PC-3 (cell line): ENCODE results near the gene SPATA20. TPM values are rescaled to one million over a fixed set of nuclear protein-coding genes. Genes with fewer than 3 reads are reported as not detected.

Experiments
- ATAC-seq: fragments of 200-7000 bp; cut with Tn5 transposase; 2 replicates; pipeline ENCODE4 v1.9.1; 2020; ENCODE audit warnings: mild to moderate bottlenecking, moderate library complexity
- BruUV-seq: library from RNA; stranded (reverse); fragments of 400-500 nt; replicated peaks from 2 replicates; lab custom pipeline; 2021; lab: Mats Ljungman, UMichigan
- CTCF ChIA-PET: fragments of 300-600 bp; sonication (Branson Sonifier 250); formaldehyde crosslinking; loops from one replicate; lab custom pipeline; 2022; ENCODE audit warnings: antibody characterized with exemption; lab: Charles Lee
- POLR2A ChIA-PET: fragments of 300-600 bp; sonication (Branson Sonifier 250); formaldehyde crosslinking; loops from one replicate; lab custom pipeline; 2022; ENCODE audit warnings: antibody characterized with exemption; ENCODE audit not compliant: unreplicated experiment; lab: Charles Lee
- DNase-seq: peaks from one replicate; pipeline ENCODE4 v3.0.0-alpha.2; 2015
- H2AFZ ChIP-seq: fragments of 300-600 bp; sonication (generic); 2 replicates; pipeline ENCODE4 v1.6.0; 2016; ENCODE audit warnings: antibody characterized with exemption, low read length
- H3F3A ChIP-seq: fragments of 300-600 bp; sonication (generic); one replicate; pipeline ENCODE4 v1.6.0; 2017; ENCODE audit warnings: antibody characterized with exemption, low read length, control low read depth, mild to moderate bottlenecking; ENCODE audit not compliant: unreplicated experiment
- H3K27ac ChIP-seq: fragments of 300-600 bp; sonication (generic); 2 replicates; pipeline ENCODE4 v1.5.1; 2016; ENCODE audit warnings: mild to moderate bottlenecking, low read length
- H3K27me3 ChIP-seq: fragments of 300-600 bp; sonication (generic); 2 replicates; pipeline ENCODE4 v1.6.1; 2016; ENCODE audit warnings: low read length, mixed read lengths
- H3K36me3 ChIP-seq: fragments of 300-600 bp; sonication (generic); 2 replicates; pipeline ENCODE4 v1.6.1; 2016; ENCODE audit warnings: low read depth, mixed run types, low read length, mixed read lengths
- H3K4me1 ChIP-seq: fragments of 300-600 bp; sonication (generic); 2 replicates; pipeline ENCODE4 v1.5.1; 2016; ENCODE audit warnings: low read length; ENCODE audit not compliant: insufficient read depth
- H3K4me2 ChIP-seq: fragments of 300-600 bp; sonication (generic); 2 replicates; pipeline ENCODE4 v1.6.0; 2016; ENCODE audit warnings: low read length
- H3K4me3 ChIP-seq: fragments of 300-600 bp; sonication (generic); 2 replicates; pipeline ENCODE4 v1.5.1; 2016; ENCODE audit warnings: mild to moderate bottlenecking, low read length, mixed read lengths
- H3K79me2 ChIP-seq: fragments of 300-600 bp; sonication (generic); 2 replicates; pipeline ENCODE4 v1.6.1; 2017; ENCODE audit warnings: low read length, mixed read lengths
- H3K9ac ChIP-seq: fragments of 300-600 bp; sonication (generic); 2 replicates; pipeline ENCODE4 v1.6.0; 2016; ENCODE audit warnings: mild to moderate bottlenecking, low read length
- H3K9me2 ChIP-seq: fragments of 300-600 bp; sonication (generic); replicated peaks from 2 replicates; pipeline ENCODE4 v1.6.1; 2016; ENCODE audit warnings: mixed run types, low read length, mixed read lengths
- H3K9me3 ChIP-seq: fragments of 300-600 bp; sonication (generic); 2 replicates; pipeline ENCODE4 v1.6.1; 2016; ENCODE audit warnings: low read length, mixed read lengths
- H4K20me1 ChIP-seq: fragments of 300-600 bp; sonication (generic); 2 replicates; pipeline ENCODE4 v1.6.1; 2016; ENCODE audit warnings: low read length, mixed read lengths
- CTCF ChIP-seq: fragments of 300-600 bp; sonication (generic); conservative IDR thresholded peaks from 2 replicates; pipeline ENCODE4 v1.5.1; 2017; ENCODE audit warnings: antibody characterized with exemption, low read depth, mild to moderate bottlenecking, low read length
- EZH2 ChIP-seq: fragments of 300-600 bp; sonication (generic); IDR thresholded peaks from one replicate; pipeline ENCODE4 v1.6.1; 2017; ENCODE audit warnings: antibody characterized with exemption, mild to moderate bottlenecking, low read length; ENCODE audit not compliant: unreplicated experiment
- EZH2phosphoT487 ChIP-seq: fragments of 300-600 bp; sonication (generic); IDR thresholded peaks from 2 replicates; pipeline ENCODE4 v1.6.1; 2018; ENCODE audit warnings: mild to moderate bottlenecking, antibody characterized with exemption, low read length, borderline replicate concordance
- intact Hi-C: fragments of 100-400 bp; cut with micrococcal nuclease; formaldehyde crosslinking; loops from 2 replicates; pipeline ENCODE4 v1.9.0; 2023
- total RNA-seq: library from RNA; depleted of rRNA; stranded (reverse); fragments of >200 nt; gene quantifications from 2 replicates; pipeline ENCODE4 v1.2.3, GENCODE V29; 2014

SPATA20 gene
- total RNA-seq, 1 experiment from 2014 or later, result 115 TPM

GRCh38 chr17:50578173-50578572, 31.2 kb downstream of the SPATA20 start:
- H3K4me2 ChIP-seq, result no peak overlapping the region
- TF ChIP-seq CTCF, result no peak
- no peak for TF ChIP-seq EZH2phosphoT487
- no peak for TF ChIP-seq EZH2
- no peak for ATAC-seq

GRCh38 chr17:50579399-50579798, 32.4 kb downstream of the SPATA20 start:
- Histone ChIP-seq H3K9ac (no peak overlapping the region), H3K4me2 (no peak overlapping the region), H3K79me2 (no peaks in the 10 kb centered on the region), H3K9me2 (no peaks in the 10 kb centered on the region), H4K20me1 (no peaks in the 10 kb centered on the region), H3K36me3 (no peaks in the 10 kb centered on the region), H3K4me3 (no peak overlapping the region), H2AFZ (no peak overlapping the region), H3K27ac (no peak overlapping the region), H3F3A (no peaks in the 10 kb centered on the region), H3K9me3 (no peaks in the 10 kb centered on the region), H3K27me3 (no peaks in the 10 kb centered on the region; the same call in 1 of the 2 replicates), H3K4me1 (no peaks in the 10 kb centered on the region)
- ATAC-seq (no peak), DNase-seq (no peak)
- ChIA-PET POLR2A (no interaction called here), CTCF (no interaction called here)
- TF ChIP-seq CTCF (no peak), EZH2phosphoT487 (no peak), EZH2 (no peak)
- intact Hi-C loops, result no loop called here
- no TSS peak for BruUV-seq

More at GRCh38 chr17:50578173-50578572, 31.2 kb downstream of the SPATA20 start:
- BruUV-seq, result no TSS peak
- Histone ChIP-seq H3K27ac (no peak overlapping the region), H3K79me2 (no peaks in the 10 kb centered on the region), H3K36me3 (no peaks in the 10 kb centered on the region), H3K9ac (no peak overlapping the region), H3F3A (no peaks in the 10 kb centered on the region), H3K9me2 (no peaks in the 10 kb centered on the region), H3K4me1 (no peaks in the 10 kb centered on the region), H2AFZ (no peak overlapping the region), H3K27me3 (no peaks in the 10 kb centered on the region), H3K9me3 (no peaks in the 10 kb centered on the region), H3K4me3 (no peak overlapping the region), H4K20me1 (no peaks in the 10 kb centered on the region)
- ChIA-PET POLR2A (no interaction called here), CTCF (no interaction called here)
- intact Hi-C loops, result no loop called here
- no peak for DNase-seq

- no peaks in the 10 kb centered on the region for H3K9me2 ChIP-seq
- no peak for DNase-seq
- TF ChIP-seq EZH2phosphoT487, result no peak
- TF ChIP-seq CTCF, result no peak
- no peak for TF ChIP-seq EZH2
- no peaks in the 10 kb centered on the region for H3F3A ChIP-seq
- BruUV-seq, result no TSS peak
- intact Hi-C loops, result no loop called here
- H3K4me1 ChIP-seq, result no peaks in the 10 kb centered on the region
- ChIA-PET POLR2A (no interaction called here), CTCF (no interaction called here)
- no peaks in the 10 kb centered on the region for H3K79me2 ChIP-seq
- H2AFZ ChIP-seq, result no peak overlapping the region
- H3K36me3 ChIP-seq, result no peaks in the 10 kb centered on the region
- H3K27ac ChIP-seq, result no peak overlapping the region
- no peaks in the 10 kb centered on the region for H4K20me1 ChIP-seq
- H3K9me3 ChIP-seq, result no peaks in the 10 kb centered on the region
- H3K9ac ChIP-seq, result no peak overlapping the region
- H3K27me3 ChIP-seq, result no peaks in the 10 kb centered on the region; the same call in 1 of the 2 replicates
- no peak overlapping the region for H3K4me3 ChIP-seq
- ATAC-seq, result no peak
- no peak overlapping the region for H3K4me2 ChIP-seq
Observed at GRCh38 chr17:50580646-50581045, 33.7 kb downstream of the SPATA20 start.
